Stomach smooth muscle (tissue), 2 donors: ENCODE data around the gene PNPT1.
A peak's percentile ranks its signal among the peaks of the same experiment; 100 is the strongest.
"Not testable (repeated sequence)": the region's sequence is repeated elsewhere in the genome, so short reads cannot be mapped to it uniquely, and the experiment has no call there.

Experiments used
- H3K27ac ChIP-seq: one replicate; pipeline ENCODE4 v1.7.0; 2013; ENCODE audit warnings: mild to moderate bottlenecking, low read length, inconsistent platforms
- H3K27me3 ChIP-seq, 2 donors: one replicate each; pipeline ENCODE4 v1.7.0; 2013; ENCODE audit warnings: low read length in 2 of 2; ENCODE audit not compliant: insufficient read depth in 2 of 2, control insufficient read depth in 1 of 2
- H3K36me3 ChIP-seq, 2 donors: one replicate each; pipeline ENCODE4 v1.7.0; 2013; ENCODE audit warnings: low read length in 2 of 2; ENCODE audit not compliant: control insufficient read depth in 2 of 2, insufficient read depth in 2 of 2
- H3K4me1 ChIP-seq: one replicate; pipeline ENCODE4 v1.7.0; 2013; ENCODE audit warnings: low read length; ENCODE audit not compliant: control insufficient read depth, insufficient read depth
- H3K4me3 ChIP-seq, 2 donors: one replicate each; pipeline ENCODE4 v1.7.0; 2013; ENCODE audit warnings: low read length in 2 of 2
- H3K9ac ChIP-seq, 2 donors: one replicate each; pipeline ENCODE4 v1.7.0; 2013; ENCODE audit warnings: low read length in 2 of 2, mild to moderate bottlenecking in 1 of 2
- H3K9me3 ChIP-seq, 2 donors: one replicate each; pipeline ENCODE4 v1.7.0; 2013; ENCODE audit warnings: low read length in 2 of 2; ENCODE audit not compliant: control insufficient read depth in 2 of 2
- donor health status: healthy.
- donor health status: Pancreatic carcinoma.

PNPT1 gene

DNA sequence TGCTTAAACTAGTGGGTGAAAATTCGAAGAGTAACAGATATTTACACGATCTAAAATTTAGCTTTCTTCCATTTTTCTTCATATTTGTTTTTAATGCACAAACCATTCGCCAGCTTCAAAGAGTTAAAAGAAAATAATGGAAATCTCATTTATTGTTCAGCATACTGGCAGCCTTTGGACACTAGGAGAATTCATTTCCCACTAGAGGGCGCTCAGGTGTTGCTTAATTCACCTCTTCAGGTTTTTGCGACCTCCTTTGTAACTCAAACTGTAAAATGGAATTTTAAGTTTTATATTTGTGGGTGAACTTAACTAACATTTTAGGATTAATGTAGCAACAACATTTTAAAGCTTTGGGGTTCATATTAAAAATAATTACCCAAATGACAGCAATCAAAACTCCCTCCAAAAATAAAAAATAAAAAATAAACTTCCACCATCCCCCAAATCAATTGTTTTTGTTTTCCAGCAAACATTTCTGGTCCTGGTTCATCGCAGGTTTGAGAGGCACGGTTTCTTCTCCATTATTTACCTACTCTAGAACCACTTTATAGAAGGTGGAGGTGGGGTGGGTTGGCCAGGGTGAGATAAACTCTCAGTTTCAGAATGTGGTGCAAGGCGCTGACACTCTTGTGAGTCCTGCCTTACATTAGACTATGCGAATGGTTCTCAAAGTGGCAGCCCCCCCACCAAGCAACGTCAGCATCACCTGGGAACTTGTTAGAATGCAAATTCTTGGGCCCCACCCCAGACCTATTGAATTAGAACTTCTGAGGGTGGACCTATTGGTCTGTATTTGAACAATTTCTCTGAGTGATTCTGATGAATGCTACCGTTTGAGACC lies 24.7 kb upstream of the PNPT1 start:
- no peaks in the 10 kb centered on the region for H3K9me3 ChIP-seq
- no peaks in the 10 kb centered on the region for H3K4me1 ChIP-seq
- no peak overlapping the region for H3K9ac ChIP-seq
- no peaks in the 10 kb centered on the region for H3K27me3 ChIP-seq
- no peaks in the 10 kb centered on the region for H3K36me3 ChIP-seq
- no peak overlapping the region for H3K4me3 ChIP-seq
- H3K27ac ChIP-seq, result no peak overlapping the region

DNA sequence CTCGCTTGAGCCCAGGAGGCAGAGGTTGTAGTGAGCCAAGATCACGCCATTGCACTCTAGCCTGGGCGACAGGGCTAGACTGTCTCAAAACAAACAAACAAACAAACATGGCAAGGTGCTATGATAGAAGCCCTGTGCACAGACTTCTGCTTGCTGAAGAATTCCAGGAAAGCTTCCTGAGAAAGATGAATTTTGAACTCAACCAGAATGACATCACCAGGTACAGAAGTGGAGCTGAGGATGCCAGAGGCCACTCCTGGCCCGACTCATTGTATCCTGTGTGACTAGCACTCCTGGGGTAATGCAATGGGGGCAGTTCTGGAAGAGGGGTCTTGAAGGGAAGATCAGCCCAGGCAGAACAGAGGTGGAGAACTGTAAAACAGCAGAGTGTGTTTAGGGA lies 22.0 kb upstream of the PNPT1 start:
- Histone ChIP-seq H3K27ac (no peak overlapping the region), H3K4me1 (no peaks in the 10 kb centered on the region), H3K36me3 (no peaks in the 10 kb centered on the region), H3K27me3 (no peaks in the 10 kb centered on the region), H3K9ac (no peak overlapping the region), H3K9me3 (no peaks in the 10 kb centered on the region), H3K4me3 (no peak overlapping the region)

DNA sequence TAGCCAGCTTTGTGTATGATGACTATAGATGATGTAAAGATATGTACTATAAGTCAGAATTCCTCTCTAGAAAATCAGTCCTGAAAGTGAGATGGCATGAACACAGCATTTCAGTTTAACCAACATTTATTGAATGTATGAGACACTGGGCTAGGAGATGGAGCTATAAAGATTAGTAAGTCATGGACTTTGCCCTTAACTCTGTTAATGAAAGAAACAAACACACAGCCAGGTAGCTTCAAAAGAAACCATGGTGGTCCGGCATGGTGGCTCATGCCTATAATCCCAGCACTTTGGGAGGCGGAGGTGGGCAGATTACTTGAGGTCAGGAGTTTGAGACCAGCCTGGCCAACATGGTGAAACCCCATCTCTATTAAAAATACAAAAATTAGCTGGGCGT lies 21.5 kb upstream of the PNPT1 start:
- H3K27ac ChIP-seq, result not testable (repeated sequence)

DNA sequence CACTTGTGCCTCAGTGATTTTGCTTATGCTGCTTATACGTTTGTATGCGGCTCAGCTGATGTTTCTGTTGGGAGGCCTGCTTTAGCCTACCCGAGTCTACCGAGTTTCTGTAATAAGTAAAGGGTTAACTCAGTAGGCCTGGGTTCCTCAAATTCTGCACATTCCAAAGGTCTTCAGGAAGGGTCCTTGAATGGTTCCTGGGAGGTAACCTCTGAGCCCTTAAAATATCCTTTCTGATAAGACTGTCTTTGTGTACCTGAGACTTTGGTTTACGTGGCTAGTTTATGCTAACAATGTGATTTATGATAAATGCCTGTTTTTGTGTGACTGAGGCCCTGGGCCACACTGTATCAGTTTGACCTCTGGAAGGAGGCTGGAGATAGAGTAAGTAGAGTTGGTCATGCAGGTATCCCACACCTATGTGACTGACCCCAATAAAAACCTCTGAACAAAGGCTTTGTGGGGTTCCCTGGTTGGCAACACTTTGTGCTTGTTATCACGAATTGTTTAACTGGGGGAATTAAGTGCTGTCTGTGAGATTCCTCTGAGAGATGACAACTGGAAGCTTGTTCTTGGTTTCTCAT lies 18.9 kb upstream of the PNPT1 start:
- Histone ChIP-seq H3K27ac (no peak overlapping the region), H3K9me3 (no peaks in the 10 kb centered on the region)

More for the DNA sequence above, 21.5 kb upstream of the PNPT1 start:
- H3K4me3 ChIP-seq, H3K36me3 ChIP-seq, H3K9me3 ChIP-seq, H3K9ac ChIP-seq, H3K4me1 ChIP-seq, H3K27me3 ChIP-seq: not testable (repeated sequence)

DNA sequence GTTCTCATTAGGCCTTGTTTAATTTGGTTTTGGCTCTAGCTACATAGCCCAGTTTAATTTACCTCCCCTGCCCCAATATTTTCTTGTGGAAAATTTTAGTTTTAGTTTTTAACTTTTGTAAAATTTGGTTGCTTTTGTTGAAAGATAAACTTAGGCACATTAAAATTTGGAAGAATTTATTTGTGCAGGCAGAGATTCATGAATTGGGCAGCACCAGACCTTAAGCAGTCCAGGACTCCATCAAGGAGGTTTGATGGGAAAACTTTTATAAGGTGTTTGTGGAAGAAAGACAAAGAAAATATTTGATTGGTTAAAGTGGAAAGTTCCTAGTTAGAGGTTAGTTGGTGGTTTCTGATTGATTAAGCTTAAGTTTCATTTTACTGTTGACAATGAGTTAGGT lies 16.4 kb upstream of the PNPT1 start:
- H3K36me3 ChIP-seq, result no peaks in the 10 kb centered on the region
- no peak overlapping the region for H3K4me3 ChIP-seq
- H3K27ac ChIP-seq, result no peak overlapping the region
- no peaks in the 10 kb centered on the region for H3K9me3 ChIP-seq
- H3K9ac ChIP-seq, result no peak overlapping the region
- no peaks in the 10 kb centered on the region for H3K27me3 ChIP-seq
- H3K4me1 ChIP-seq, result no peaks in the 10 kb centered on the region

More for the DNA sequence above, 18.9 kb upstream of the PNPT1 start:
- no peak overlapping the region for H3K4me3 ChIP-seq
- H3K27me3 ChIP-seq, result no peaks in the 10 kb centered on the region
- no peak overlapping the region for H3K9ac ChIP-seq
- H3K36me3 ChIP-seq, result no peaks in the 10 kb centered on the region
- no peaks in the 10 kb centered on the region for H3K4me1 ChIP-seq

DNA sequence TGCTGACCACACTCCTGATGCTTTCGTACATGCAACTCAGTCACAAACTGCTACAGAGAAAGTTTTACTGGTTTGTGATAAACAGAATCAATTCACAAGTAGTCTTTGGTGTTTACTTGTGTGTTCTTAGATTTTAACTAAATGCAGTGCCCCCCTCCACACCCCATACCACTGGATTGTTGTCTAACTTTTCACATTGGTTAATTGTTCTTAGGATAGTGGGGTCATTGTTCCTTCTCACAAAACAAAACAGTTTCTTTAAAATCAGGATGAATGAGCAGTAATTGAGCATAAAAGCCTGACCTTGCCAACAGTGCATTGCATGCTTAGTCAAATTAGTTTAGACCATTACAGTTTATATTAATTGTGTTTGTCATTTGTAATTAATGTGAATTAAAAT lies 14.1 kb upstream of the PNPT1 start:
- no peaks in the 10 kb centered on the region for H3K4me1 ChIP-seq
- H3K27ac ChIP-seq, result no peak overlapping the region
- H3K4me3 ChIP-seq, result no peak overlapping the region
- H3K9me3 ChIP-seq, result no peaks in the 10 kb centered on the region
- no peaks in the 10 kb centered on the region for H3K36me3 ChIP-seq
- H3K9ac ChIP-seq, result no peak overlapping the region
- peaks cover 0 to 3% of the 10 kb centered on the region in 2 donors for H3K27me3 ChIP-seq

DNA sequence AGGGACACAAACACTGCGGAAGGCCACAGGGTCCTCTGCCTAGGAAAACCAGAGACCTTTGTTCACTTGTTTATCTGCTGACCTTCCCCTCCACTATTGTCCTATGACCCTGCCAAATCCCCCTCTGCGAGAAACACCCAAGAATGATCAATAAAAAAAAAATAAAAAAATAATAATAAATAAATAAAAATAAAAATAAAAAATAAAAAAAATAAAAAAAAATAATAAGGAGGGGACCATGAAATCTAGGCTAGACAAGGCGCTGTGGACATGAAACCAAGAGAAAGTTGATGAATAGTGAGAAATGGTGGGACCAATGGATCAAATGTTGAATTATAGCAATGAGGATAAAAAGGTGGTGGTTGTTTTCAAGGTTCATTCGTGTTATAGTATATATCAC lies 12.6 kb upstream of the PNPT1 start:
- not testable (repeated sequence) for H3K9ac ChIP-seq, H3K36me3 ChIP-seq, H3K9me3 ChIP-seq, H3K27ac ChIP-seq, H3K4me3 ChIP-seq, H3K27me3 ChIP-seq, H3K4me1 ChIP-seq

DNA sequence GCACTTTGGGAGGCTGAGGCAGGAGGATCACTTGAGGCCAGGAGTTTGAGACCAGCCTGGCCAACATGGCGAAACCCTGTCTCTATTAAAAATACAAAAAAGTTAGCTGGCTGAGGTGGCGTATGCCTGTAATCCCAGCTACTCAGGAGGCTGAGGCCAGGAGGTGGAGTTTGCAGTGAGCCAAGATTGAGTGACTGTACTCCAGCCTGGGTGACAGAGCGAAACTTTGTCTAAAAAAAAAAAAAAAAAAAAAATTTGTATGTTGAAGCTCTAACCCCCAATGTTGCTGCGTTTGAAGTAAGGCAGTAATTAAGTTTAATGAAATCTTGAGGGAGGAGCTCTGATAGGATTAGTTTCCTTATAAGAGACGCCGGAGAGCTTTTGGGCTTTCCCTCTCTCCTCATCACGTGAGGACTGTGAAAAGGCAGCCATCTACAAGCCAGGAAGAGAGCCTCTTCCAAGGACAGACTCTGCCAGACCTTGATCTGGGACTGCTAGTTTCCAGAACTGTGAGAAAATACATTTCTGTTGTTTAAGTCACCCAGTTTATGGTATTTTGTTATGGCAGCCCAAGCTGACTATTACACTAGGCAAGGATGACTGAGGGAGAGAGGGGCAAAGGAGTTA lies 11.5 kb upstream of the PNPT1 start:
- Histone ChIP-seq H3K27me3 (peaks cover 0 to 3% of the 10 kb centered on the region in 2 donors), H3K9me3 (no peaks in the 10 kb centered on the region), H3K4me3 (no peak overlapping the region), H3K27ac (no peak overlapping the region), H3K9ac (no peak overlapping the region), H3K4me1 (no peaks in the 10 kb centered on the region), H3K36me3 (no peaks in the 10 kb centered on the region)

DNA sequence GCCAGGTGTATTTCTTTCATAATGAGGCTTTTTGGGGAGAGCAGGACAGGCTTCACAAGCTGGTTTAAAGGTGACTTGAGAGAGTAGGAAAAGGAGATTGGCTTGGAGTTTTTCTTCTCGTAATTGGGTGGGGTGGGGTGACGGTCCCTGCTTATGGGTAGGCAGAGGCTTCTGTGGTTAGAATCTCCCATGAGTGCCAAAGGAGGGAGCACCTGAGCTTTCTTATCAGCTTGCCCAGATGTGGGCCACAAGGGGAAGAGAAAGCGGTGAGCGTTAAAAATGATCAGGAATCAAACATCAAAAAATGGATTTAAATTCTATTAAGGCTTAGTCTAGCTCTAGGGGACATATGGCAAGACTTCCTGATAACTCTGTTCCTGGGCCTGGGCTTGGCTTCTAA lies 9.7 kb upstream of the PNPT1 start:
- no peaks in the 10 kb centered on the region for H3K36me3 ChIP-seq
- peaks cover 4 to 8% of the 10 kb centered on the region in 2 donors for H3K27me3 ChIP-seq
- no peak overlapping the region for H3K4me3 ChIP-seq
- no peak overlapping the region for H3K27ac ChIP-seq
- H3K4me1 ChIP-seq, result no peaks in the 10 kb centered on the region
- no peaks in the 10 kb centered on the region for H3K9me3 ChIP-seq
- H3K9ac ChIP-seq, result no peak overlapping the region

DNA sequence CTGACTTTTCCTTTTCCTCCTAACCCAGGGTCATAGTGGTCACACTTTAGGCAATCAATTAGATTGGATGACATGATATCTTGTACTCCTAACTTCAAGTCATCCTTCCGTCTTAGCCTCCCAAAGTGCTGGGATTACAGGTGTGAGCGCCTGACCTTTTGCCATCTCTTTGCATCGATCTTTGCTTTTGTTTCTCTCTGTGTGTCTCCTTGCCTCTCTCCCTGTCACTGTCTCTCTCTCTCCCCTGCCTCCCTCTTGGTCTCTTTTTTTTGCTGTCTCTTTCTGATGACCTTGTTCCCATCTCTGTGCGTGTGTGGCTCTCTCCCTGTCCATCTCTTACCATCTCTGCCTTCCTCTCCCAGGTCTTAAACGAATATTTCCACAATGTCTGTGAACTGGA lies 904 bp downstream of the PNPT1 start:
- not testable (repeated sequence) for H3K27me3 ChIP-seq, H3K4me1 ChIP-seq, H3K36me3 ChIP-seq, H3K27ac ChIP-seq, H3K9me3 ChIP-seq
- H3K9ac ChIP-seq, result peak overlapping the region in 1 of 2 donors; percentile 65
- H3K4me3 ChIP-seq, result peak overlapping the region; percentile 93 to 97

DNA sequence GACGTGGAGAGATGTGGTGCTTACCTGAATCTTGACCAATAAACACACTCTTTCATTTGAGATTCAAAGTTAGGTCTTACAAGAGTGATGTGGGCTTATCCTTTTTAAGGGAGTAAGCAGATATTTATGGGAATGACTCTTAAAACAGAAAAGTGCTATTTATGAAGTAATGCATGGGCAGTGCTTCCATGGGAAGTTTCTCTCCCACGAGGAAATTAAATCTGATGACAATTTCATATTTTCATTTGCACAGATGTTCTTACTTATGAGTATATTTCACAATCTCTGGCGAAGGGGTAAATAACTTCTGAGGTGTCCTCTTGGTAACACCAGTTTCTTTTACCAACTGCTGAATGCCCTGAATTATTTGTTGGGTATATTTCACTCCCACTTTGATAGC lies 21.0 kb downstream of the PNPT1 start:
- Histone ChIP-seq H3K27ac (no peak overlapping the region), H3K9me3 (no peaks in the 10 kb centered on the region), H3K9ac (no peak overlapping the region), H3K4me3 (no peak overlapping the region), H3K36me3 (peaks cover 2 to 8% of the 10 kb centered on the region in 2 donors), H3K27me3 (no peaks in the 10 kb centered on the region), H3K4me1 (no peaks in the 10 kb centered on the region)
